Neural progenitor cell (in vitro differentiated cells): ENCODE results near the gene AOC3.

Source experiments
- CTCF ChIP-seq: fragments of 200-600 bp; sonication (generic); IDR thresholded peaks from 2 replicates; pipeline ENCODE4 v1.5.1; 2017; ENCODE audit warnings: antibody characterized with exemption, mild to moderate bottlenecking
- EZH2 ChIP-seq: fragments of 200-600 bp; sonication (generic); IDR thresholded peaks from 2 replicates; pipeline ENCODE4 v1.6.1; 2017; ENCODE audit warnings: antibody characterized with exemption, mild to moderate bottlenecking, moderate library complexity

- TF ChIP-seq CTCF (no peak), EZH2 (no peak)
These were observed 32.6 kb upstream of the AOC3 start for GRCh38 chr17:42818379-42818778.
